GM19240 (cell line): ENCODE data around the gene HECTD1.
"Not testable (repeated sequence)": the region's sequence is repeated elsewhere in the genome, so short reads cannot be mapped to it uniquely, and the experiment has no call there.

Source experiments
- DNase-seq: peaks from one replicate; pipeline ENCODE4 v3.0.0; 2011; ENCODE audit warnings: low spot score; ENCODE audit not compliant: insufficient read length

Gene HECTD1

GRCh38 chr14:31052905-31053586 is 154.5 kb downstream of the HECTD1 start:
- not testable (repeated sequence) for DNase-seq

- no peak for DNase-seq
Measured at GRCh38 chr14:31051511-31051910, 156.1 kb downstream of the HECTD1 start.

- no peak for DNase-seq
Measured at GRCh38 chr14:31051023-31051422, 156.6 kb downstream of the HECTD1 start.
